GM21515 (cell line): ENCODE data around the gene TIMP2.

Experiments used
- ATAC-seq: cut with Tn5 transposase; IDR thresholded peaks from one replicate; pipeline ENCODE4 v1.9.1; 2021; ENCODE audit not compliant: unreplicated experiment

The TIMP2 gene

GRCh38 chr17:78819806-78820792, 105.1 kb downstream of the TIMP2 start:
- ATAC-seq: no peak

- ATAC-seq: no peak
Measured at GRCh38 chr17:78819402-78819801, 105.8 kb downstream of the TIMP2 start.

- no peak for ATAC-seq
Measured at GRCh38 chr17:78818932-78819331, 106.3 kb downstream of the TIMP2 start.

- no peak for ATAC-seq
Measured at GRCh38 chr17:78818152-78818846, 106.9 kb downstream of the TIMP2 start.

GRCh38 chr17:78817123-78817522, 108.1 kb downstream of the TIMP2 start:
- ATAC-seq: no peak

GRCh38 chr17:78815696-78816095, 109.5 kb downstream of the TIMP2 start:
- no peak for ATAC-seq

- ATAC-seq: no peak
Measured at GRCh38 chr17:78812855-78813254, 112.3 kb downstream of the TIMP2 start.

- ATAC-seq: no peak
Measured at GRCh38 chr17:78808163-78808562, 117.0 kb downstream of the TIMP2 start.

GRCh38 chr17:78806451-78806850, 118.7 kb downstream of the TIMP2 start:
- ATAC-seq: no peak

GRCh38 chr17:78805301-78805700, 119.9 kb downstream of the TIMP2 start:
- ATAC-seq: no peak

- ATAC-seq: no peak
Measured at GRCh38 chr17:78804777-78805176, 120.4 kb downstream of the TIMP2 start.

- ATAC-seq: no peak
Measured at GRCh38 chr17:78803186-78803845, 121.9 kb downstream of the TIMP2 start.
